Measurements from ENCODE around the gene PRPF4.

DNA sequence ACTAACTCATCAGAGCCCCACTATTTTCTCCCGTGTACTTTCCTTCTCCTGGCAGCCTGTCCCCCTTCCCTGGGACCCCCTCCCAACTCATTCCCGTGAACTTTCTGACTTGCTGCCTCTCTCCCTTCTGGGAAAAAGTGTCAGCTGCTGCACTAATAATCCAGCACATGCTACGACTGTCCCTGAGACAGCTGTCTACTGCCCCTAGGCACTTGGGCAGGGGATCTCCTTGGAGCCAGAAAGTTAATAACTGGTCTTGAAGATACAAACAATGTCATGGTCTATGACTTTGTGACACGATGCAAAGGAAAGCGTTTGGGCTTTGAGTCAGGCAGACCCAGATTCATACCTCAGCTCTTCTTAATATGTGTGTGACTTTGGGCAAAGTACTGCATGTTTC is 37.8 kb downstream of the PRPF4 start:
- TF ChIP-seq SP1 (IDR thresholded peaks at IDR 0.05) (no peak), ARNT (IDR thresholded peaks at IDR 0.05) (no peak), FOXK2 (IDR thresholded peaks at IDR 0.05) (no peak), CTBP1 (IDR thresholded peaks at IDR 0.05; ENCODE audit: borderline replicate concordance) (no peak), L3MBTL2 (conservative IDR thresholded peaks at IDR 0.05) (no peak), FOXM1 (IDR thresholded peaks at IDR 0.05; ENCODE audit: borderline replicate concordance) (no peak), BHLHE40 (IDR thresholded peaks at IDR 0.05; ENCODE audit: borderline replicate concordance) (no peak), ELF4 (IDR thresholded peaks at IDR 0.05) (no peak), SUZ12 (IDR thresholded peaks at IDR 0.05) (no peak), FOXA1 (IDR thresholded peaks at IDR 0.05) (no peak), HDGF (IDR thresholded peaks at IDR 0.05; ENCODE audit: borderline replicate concordance) (no peak), NFRKB (IDR thresholded peaks at IDR 0.05) (no peak), LEF1 (IDR thresholded peaks at IDR 0.05; ENCODE audit: borderline replicate concordance) (no peak)
- TF ChIP-seq, protein P1, sequence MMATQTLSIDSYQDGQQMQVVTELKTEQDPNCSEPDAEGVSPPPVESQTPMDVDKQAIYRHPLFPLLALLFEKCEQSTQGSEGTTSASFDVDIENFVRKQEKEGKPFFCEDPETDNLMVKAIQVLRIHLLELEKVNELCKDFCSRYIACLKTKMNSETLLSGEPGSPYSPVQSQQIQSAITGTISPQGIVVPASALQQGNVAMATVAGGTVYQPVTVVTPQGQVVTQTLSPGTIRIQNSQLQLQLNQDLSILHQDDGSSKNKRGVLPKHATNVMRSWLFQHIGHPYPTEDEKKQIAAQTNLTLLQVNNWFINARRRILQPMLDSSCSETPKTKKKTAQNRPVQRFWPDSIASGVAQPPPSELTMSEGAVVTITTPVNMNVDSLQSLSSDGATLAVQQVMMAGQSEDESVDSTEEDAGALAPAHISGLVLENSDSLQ (IDR thresholded peaks at IDR 0.05): no peak

Measured in HEK293T (cell line).